HCT116 (cell line): Measurements from ENCODE around the gene ARSG. TPM values are rescaled to one million over a fixed set of nuclear protein-coding genes. Genes with fewer than 3 reads are reported as not detected.

ENCODE experiments used
- ATAC-seq: fragments of 200-7000 bp; cut with Tn5 transposase; 2 replicates; pipeline ENCODE4 v1.9.1; 2020; ENCODE audit warnings: mild to moderate bottlenecking, moderate library complexity
- BruUV-seq: library from RNA; stranded (reverse); fragments of 400-500 nt; replicated peaks from 2 replicates; lab custom pipeline; 2021; lab: Mats Ljungman, UMichigan
- CTCF ChIA-PET: fragments of 300-600 bp; sonication (Branson Sonifier 250); formaldehyde crosslinking; loops from one replicate; lab custom pipeline; 2021; ENCODE audit warnings: antibody characterized with exemption; lab: Charles Lee
- POLR2A ChIA-PET: fragments of 300-600, 350-600 bp; sonication (Branson Sonifier 250); formaldehyde crosslinking; loops from one replicate; lab custom pipeline; 2021; ENCODE audit warnings: antibody characterized with exemption; lab: Charles Lee
- RAD21 ChIA-PET, 2 experiments: fragments of 300-600 bp; sonication (Branson Sonifier 250); formaldehyde crosslinking; loops; one replicate each; lab custom pipeline; 2023; ENCODE audit warnings: low total read pairs in 2 of 2; ENCODE audit not compliant: uncharacterized antibody in 2 of 2, unreplicated experiment in 2 of 2, low non-redundant PET in 1 of 2; lab: Charles Lee
- DNase-seq: peaks from one replicate; pipeline ENCODE4 v3.0.0-alpha.2; 2010; ENCODE audit warnings: low read depth, low spot score
- H2AFZ ChIP-seq: fragments of 200-600 bp; shearing (Covaris generic), sonication (generic); 2 replicates; pipeline ENCODE4 v1.6.1; 2017; ENCODE audit warnings: low read depth, mixed run types, mixed read lengths, antibody characterized with exemption, low read length; ENCODE audit not compliant: poor library complexity, severe bottlenecking
- H3K27ac ChIP-seq: 2 replicates; pipeline ENCODE4 v1.5.1; 2012; ENCODE audit warnings: low read depth, low read length
- H3K27me3 ChIP-seq: fragments of 200-600 bp; sonication (generic); 2 replicates; pipeline ENCODE4 v1.6.1; 2016; ENCODE audit warnings: mixed run types, low read length, mixed read lengths; ENCODE audit not compliant: insufficient read depth
- H3K36me3 ChIP-seq, 2 experiments: fragments of 200-500 bp in 1 of 2; fragments of 200-600 bp in 1 of 2; sonication (Bioruptor generic) in 1 of 2; sonication (generic) in 1 of 2; 2 replicates each; pipeline versions ENCODE4 v1.5.1 to v1.6.1; 2014 to 2016; ENCODE audit warnings: low read length in 2 of 2, inconsistent platforms in 1 of 2, mixed read lengths in 1 of 2, mixed run types in 1 of 2; ENCODE audit not compliant: insufficient read depth in 2 of 2, control insufficient read depth in 1 of 2
- H3K4me1 ChIP-seq, 2 experiments: fragments of 200-600 bp in 1 of 2; sonication (generic) in 1 of 2; 2 replicates each; pipeline versions ENCODE4 v1.5.1 to v1.6.1; 2012 to 2017; ENCODE audit warnings: low read length in 2 of 2, inconsistent platforms in 1 of 2, mild to moderate bottlenecking in 1 of 2, mixed read lengths in 1 of 2, mixed run types in 1 of 2, moderate library complexity in 1 of 2; ENCODE audit not compliant: insufficient read depth in 2 of 2, control insufficient read depth in 1 of 2
- H3K4me2 ChIP-seq: fragments of 200-600 bp; sonication (generic); 2 replicates; pipeline ENCODE4 v1.6.1; 2017; ENCODE audit warnings: mixed run types, low read length, mixed read lengths
- H3K4me3 ChIP-seq, 2 experiments: fragments of 200-600 bp in 1 of 2; sonication (generic) in 1 of 2; replicated peaks in 1 of 2; 2 replicates each; pipeline ENCODE4 v1.5.1; 2011 to 2016; ENCODE audit warnings: low read length in 2 of 2, control low read depth in 1 of 2, low read depth in 1 of 2, mild to moderate bottlenecking in 1 of 2, mixed read lengths in 1 of 2, mixed run types in 1 of 2
- H3K79me2 ChIP-seq: fragments of 200-600 bp; sonication (generic); 2 replicates; pipeline ENCODE4 v1.6.1; 2017; ENCODE audit warnings: mild to moderate bottlenecking, mixed run types, low read length, moderate library complexity, mixed read lengths; ENCODE audit not compliant: insufficient read depth
- H3K9ac ChIP-seq: fragments of 200-600 bp; sonication (generic); 2 replicates; pipeline ENCODE4 v1.6.1; 2016; ENCODE audit warnings: low read length, mixed read lengths
- H3K9me2 ChIP-seq: fragments of 200-600 bp; sonication (generic), shearing (Covaris generic); 2 replicates; pipeline ENCODE4 v1.6.1; 2017; ENCODE audit warnings: mixed run types, mild to moderate bottlenecking, moderate library complexity; ENCODE audit not compliant: insufficient read depth
- H3K9me3 ChIP-seq, 2 experiments: fragments of 200-500 bp in 1 of 2; fragments of 200-600 bp in 1 of 2; sonication (Bioruptor generic) in 1 of 2; sonication (generic) in 1 of 2; 2 replicates each; pipeline ENCODE4 v1.6.1; 2014 to 2017; ENCODE audit warnings: low read length in 2 of 2, mixed read lengths in 2 of 2, inconsistent platforms in 1 of 2, low read depth in 1 of 2, mild to moderate bottlenecking in 1 of 2, mixed run types in 1 of 2, moderate library complexity in 1 of 2; ENCODE audit not compliant: control insufficient read depth in 1 of 2, insufficient read depth in 1 of 2
- H4K20me1 ChIP-seq: fragments of 200-600 bp; sonication (generic), shearing (Covaris generic); 2 replicates; pipeline ENCODE4 v1.6.1; 2017; ENCODE audit warnings: mixed run types, mild to moderate bottlenecking, moderate library complexity; ENCODE audit not compliant: insufficient read depth
- CBX3 ChIP-seq: IDR thresholded peaks from 2 replicates; pipeline ENCODE4 v1.6.1; 2012; ENCODE audit warnings: low read depth
- ELF1 ChIP-seq: IDR thresholded peaks from 2 replicates; pipeline ENCODE4 v1.6.1; 2012; ENCODE audit warnings: low read depth, borderline replicate concordance
- EZH2 ChIP-seq: fragments of 200-600 bp; sonication (generic); IDR thresholded peaks from 2 replicates; pipeline ENCODE4 v1.6.1; 2017; ENCODE audit warnings: antibody characterized with exemption, mixed run types
- FOSL1 ChIP-seq: IDR thresholded peaks from 2 replicates; pipeline ENCODE4 v1.6.1; 2012; ENCODE audit warnings: low read depth
- RAD21 ChIP-seq: IDR thresholded peaks from 2 replicates; pipeline ENCODE4 v1.6.1; 2012; ENCODE audit warnings: low read depth, mild to moderate bottlenecking
- SIN3A ChIP-seq: IDR thresholded peaks from 2 replicates; pipeline ENCODE4 v1.6.1; 2012; ENCODE audit warnings: low read depth
- ZFX ChIP-seq: fragments of 450-650 bp; IDR thresholded peaks from 2 replicates; pipeline ENCODE4 v1.6.1; 2017
- intact Hi-C: fragments of 100-400 bp; cut with micrococcal nuclease; formaldehyde crosslinking; loops from 2 replicates; pipeline ENCODE4 v1.10.0; 2022
- total RNA-seq: library from RNA; stranded (reverse); gene quantifications from one replicate; pipeline ENCODE4 v1.2.1, GENCODE V29; 2021; ENCODE audit not compliant: unreplicated experiment
- TF ChIP-seq, protein P1 (sequence below): IDR thresholded peaks from 2 replicates; pipeline ENCODE4 v1.6.1; 2012; ENCODE audit warnings: low read depth

The ARSG gene
- total RNA-seq, 1 experiment from 2014 or later, result 17.1 TPM

DNA sequence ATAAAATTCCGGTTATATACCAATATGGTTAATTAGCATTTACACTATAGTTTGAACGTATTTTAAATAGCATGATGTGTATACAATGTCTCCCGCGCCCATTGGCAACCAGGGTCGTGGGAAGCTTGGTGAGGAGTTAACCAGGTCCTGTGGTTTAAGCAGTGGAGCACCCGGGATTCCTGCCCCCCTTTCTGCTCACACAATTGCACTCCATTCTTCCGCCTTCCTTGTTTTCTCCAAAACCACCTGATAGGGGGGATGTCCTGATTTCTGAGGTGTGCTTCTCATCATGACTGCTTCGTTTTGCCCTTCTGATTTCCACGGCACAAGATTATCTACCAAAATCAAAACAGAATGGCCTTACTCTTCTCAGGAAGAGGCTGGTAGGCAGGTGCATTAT lies 130.2 kb downstream of the ARSG start:
- H3K9me2 ChIP-seq, result no peaks in the 10 kb centered on the region
- BruUV-seq, result no TSS peak
- no peak for TF ChIP-seq EZH2
- no peak for TF ChIP-seq SIN3A
- no peak for TF ChIP-seq FOSL1
- TF ChIP-seq, protein P1, sequence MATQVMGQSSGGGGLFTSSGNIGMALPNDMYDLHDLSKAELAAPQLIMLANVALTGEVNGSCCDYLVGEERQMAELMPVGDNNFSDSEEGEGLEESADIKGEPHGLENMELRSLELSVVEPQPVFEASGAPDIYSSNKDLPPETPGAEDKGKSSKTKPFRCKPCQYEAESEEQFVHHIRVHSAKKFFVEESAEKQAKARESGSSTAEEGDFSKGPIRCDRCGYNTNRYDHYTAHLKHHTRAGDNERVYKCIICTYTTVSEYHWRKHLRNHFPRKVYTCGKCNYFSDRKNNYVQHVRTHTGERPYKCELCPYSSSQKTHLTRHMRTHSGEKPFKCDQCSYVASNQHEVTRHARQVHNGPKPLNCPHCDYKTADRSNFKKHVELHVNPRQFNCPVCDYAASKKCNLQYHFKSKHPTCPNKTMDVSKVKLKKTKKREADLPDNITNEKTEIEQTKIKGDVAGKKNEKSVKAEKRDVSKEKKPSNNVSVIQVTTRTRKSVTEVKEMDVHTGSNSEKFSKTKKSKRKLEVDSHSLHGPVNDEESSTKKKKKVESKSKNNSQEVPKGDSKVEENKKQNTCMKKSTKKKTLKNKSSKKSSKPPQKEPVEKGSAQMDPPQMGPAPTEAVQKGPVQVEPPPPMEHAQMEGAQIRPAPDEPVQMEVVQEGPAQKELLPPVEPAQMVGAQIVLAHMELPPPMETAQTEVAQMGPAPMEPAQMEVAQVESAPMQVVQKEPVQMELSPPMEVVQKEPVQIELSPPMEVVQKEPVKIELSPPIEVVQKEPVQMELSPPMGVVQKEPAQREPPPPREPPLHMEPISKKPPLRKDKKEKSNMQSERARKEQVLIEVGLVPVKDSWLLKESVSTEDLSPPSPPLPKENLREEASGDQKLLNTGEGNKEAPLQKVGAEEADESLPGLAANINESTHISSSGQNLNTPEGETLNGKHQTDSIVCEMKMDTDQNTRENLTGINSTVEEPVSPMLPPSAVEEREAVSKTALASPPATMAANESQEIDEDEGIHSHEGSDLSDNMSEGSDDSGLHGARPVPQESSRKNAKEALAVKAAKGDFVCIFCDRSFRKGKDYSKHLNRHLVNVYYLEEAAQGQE, result no peak
- TF ChIP-seq CBX3, result no peak
- no peak for TF ChIP-seq RAD21
- no peak for TF ChIP-seq ELF1
- TF ChIP-seq ZFX, result no peak
- CTCF ChIA-PET, result no interaction called here
- no peak overlapping the region for H3K4me2 ChIP-seq
- no peak overlapping the region for H2AFZ ChIP-seq
- peaks cover 0 to 4% of the 10 kb centered on the region in 2 experiments; a peak in 1 of 4 replicates for H3K4me1 ChIP-seq
- H3K4me3 ChIP-seq, result no peak overlapping the region
- RAD21 ChIA-PET, result no interaction called here
- H3K27ac ChIP-seq, result no peak overlapping the region
- H3K9ac ChIP-seq, result no peak overlapping the region
- DNase-seq, result no peak
- H3K36me3 ChIP-seq, result 0 out of 4 replicates have a peak, but pooled peaks cover 0 to 2% of the 10 kb centered on the region in 2 experiments
- no peak for ATAC-seq
- no peaks in the 10 kb centered on the region for H3K27me3 ChIP-seq
- intact Hi-C loops, result no loop called here
- H3K79me2 ChIP-seq, result no peaks in the 10 kb centered on the region
- POLR2A ChIA-PET, result no interaction called here
- H3K9me3 ChIP-seq, result no peaks in the 10 kb centered on the region
- H4K20me1 ChIP-seq, result no peaks in the 10 kb centered on the region
